GM21576 (cell line): ENCODE measurements around the gene ABCB9.

ENCODE experiments used
- ATAC-seq: cut with Tn5 transposase; IDR thresholded peaks from one replicate; pipeline ENCODE4 v1.9.1; 2021; ENCODE audit warnings: mild to moderate bottlenecking, moderate library complexity; ENCODE audit not compliant: unreplicated experiment

ABCB9 gene

DNA sequence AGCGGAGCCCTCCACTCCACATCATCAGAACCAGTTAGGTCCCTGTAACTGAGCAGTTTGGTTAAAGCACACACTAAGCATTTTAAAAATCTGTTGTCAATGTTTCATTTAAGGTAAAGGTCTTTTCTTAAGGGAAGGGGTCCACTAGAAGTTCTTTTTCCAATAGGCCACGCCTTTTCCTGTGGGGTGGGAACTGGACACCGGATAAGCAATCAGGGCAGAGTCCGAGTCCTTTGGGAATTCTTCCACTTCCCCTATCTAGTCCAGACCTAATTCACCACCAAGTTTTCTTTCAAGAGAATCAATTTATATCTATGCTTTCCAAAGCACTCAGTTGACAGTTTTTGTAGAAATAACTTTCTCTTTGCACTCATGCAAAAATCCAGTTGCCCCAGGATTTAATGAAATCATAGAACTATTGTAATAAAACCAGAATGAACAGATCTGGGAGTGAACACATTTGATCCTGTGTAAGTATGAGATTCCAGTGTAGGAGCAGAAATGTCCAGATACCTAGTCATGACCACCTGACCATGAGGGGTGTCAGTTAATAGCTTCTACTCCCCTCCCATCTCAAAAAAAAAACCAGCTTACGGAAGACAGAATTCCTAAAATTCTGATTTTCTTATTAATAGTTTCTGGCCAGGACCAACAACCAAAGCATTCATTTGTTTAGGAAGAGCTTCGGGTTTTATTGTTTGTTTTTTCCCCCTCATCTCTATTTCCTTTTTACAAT lies 82.0 kb downstream of the ABCB9 start:
- no peak for ATAC-seq

DNA sequence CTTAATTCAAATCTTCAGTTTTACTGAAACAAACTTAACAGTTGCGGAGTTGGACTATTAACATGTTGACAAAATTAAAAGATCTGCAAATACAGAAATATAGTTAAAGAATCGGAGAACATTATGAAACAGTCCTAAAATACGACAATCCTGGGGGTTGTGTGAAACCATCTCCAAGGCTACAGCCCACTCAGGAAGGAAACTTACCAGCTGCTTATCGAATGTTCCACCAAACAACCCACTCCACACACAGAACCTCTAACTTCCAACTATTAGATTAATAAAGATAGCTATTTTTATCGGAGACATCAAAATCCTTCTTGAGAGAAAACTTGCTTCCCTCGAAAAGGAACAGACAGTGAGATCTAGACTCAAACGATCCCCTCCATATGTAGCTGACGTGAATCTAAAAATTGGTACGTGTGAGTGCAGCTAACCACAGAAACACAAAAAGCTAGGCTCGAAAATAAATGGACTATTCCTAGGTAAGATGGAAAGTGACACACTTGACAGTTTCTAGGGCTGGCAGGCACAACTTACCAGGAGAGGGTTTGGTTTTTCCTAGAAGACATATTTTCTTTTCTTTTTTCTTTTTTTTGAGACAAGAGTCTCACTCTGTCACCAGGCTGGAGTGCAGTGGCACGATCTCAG lies 83.2 kb downstream of the ABCB9 start:
- no peak for ATAC-seq

DNA sequence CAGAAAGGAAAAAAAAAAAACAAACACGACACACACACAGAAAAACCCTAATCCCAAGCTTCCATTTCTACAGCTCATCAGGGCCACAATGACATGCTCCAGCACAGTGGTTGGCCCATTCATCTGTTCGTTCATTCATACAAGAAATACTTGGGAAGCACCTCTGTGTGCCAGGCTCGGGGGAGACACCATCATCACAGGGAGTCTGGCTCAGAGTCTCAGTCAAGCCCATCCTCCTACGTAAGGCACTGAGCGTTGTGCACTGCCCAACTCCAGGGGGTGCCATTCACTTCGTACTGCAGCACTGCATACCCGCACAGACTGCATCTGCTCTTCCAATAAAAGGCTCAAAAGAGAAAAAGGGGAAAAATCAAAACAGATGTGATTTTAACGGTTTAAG lies 85.6 kb downstream of the ABCB9 start:
- no peak for ATAC-seq

DNA sequence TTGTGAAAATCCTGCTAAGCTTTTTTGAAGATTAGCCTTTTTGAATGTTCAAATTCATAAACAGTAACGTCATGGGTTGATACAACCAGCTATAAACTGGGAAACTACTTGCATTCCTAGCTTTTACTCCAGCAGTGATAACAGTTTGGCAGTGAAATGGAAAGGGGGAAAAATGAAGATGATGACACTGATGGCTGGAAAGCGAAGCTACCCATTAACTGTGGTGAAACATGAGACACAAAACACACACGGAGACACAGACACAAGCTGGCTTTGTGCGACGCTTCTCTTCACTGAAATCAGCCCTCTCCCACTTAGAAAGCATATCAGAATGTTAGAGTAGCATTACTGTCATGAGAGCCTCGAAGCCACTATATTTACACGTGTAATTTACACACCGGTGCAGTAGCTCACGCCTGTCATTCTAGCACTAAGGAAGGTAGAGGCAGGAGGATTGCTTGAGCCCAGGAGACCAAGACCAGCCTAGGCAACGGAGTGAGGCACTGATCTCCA lies 86.1 kb downstream of the ABCB9 start:
- ATAC-seq: no peak
